ENCODE data around the gene ABCC4. TPM values are rescaled to one million over a fixed set of nuclear protein-coding genes. Genes with fewer than 3 reads are reported as not detected.

The ABCC4 gene
- total RNA-seq, 2 donors from 2014 or later = 119 to 144 TPM

- Histone ChIP-seq H3K4me1 (ENCODE audit: control insufficient read depth, insufficient read depth, low read length) (no peaks in the 10 kb centered on the region), H3K27me3 (ENCODE audit: control insufficient read depth, insufficient read depth, low read length, poor library complexity, severe bottlenecking) (no peaks in the 10 kb centered on the region), H3K9ac (ENCODE audit: extremely low read depth, low read length, poor library complexity, severe bottlenecking) (no peak overlapping the region), H3K9me3 (ENCODE audit: control insufficient read depth, low read length) (no peaks in the 10 kb centered on the region), H3K4me3 (ENCODE audit: low read length) (no peak overlapping the region), H3K36me3 (ENCODE audit: control insufficient read depth, insufficient read depth, low read length) (no peaks in the 10 kb centered on the region), H3K27ac (ENCODE audit: low read depth, low read length) (no peak overlapping the region)
- DNase-seq = peak; percentile 82
- Mint-ChIP-seq H3K4me1 (peaks cover 19% of the 10 kb centered on the region), H3K4me3 (no peak overlapping the region), H3K36me3 (ENCODE audit: low read depth) (no peaks in the 10 kb centered on the region), H3K9me3 (no peaks in the 10 kb centered on the region), H3K27me3 (ENCODE audit: insufficient read depth) (peaks cover 10% of the 10 kb centered on the region), H3K27ac (no peak overlapping the region)
- no peak for TF ChIP-seq CTCF (conservative IDR thresholded peaks at IDR 0.05)
- 50 to 56% methylated on average over 1 of the region's 1 CpG for WGBS, 2 experiments (ENCODE audit: insufficient coverage in 1 of 2, insufficient read length in 1 of 2)
Measured at GRCh38 chr13:94996445-94996844, 304.8 kb downstream of the ABCC4 start.

- Mint-ChIP-seq H3K4me3 (no peak overlapping the region), H3K27me3 (ENCODE audit: insufficient read depth) (peaks cover 13% of the 10 kb centered on the region), H3K36me3 (ENCODE audit: low read depth) (no peaks in the 10 kb centered on the region), H3K9me3 (no peaks in the 10 kb centered on the region), H3K4me1 (peaks cover 29% of the 10 kb centered on the region), H3K27ac (no peak overlapping the region)
- no peak for TF ChIP-seq CTCF (conservative IDR thresholded peaks at IDR 0.05)
- no peak overlapping the region for H3K27ac ChIP-seq (ENCODE audit: low read depth, low read length)
- H3K4me1 ChIP-seq (ENCODE audit: control insufficient read depth, insufficient read depth, low read length) = peaks cover 4% of the 10 kb centered on the region
- no peaks in the 10 kb centered on the region for H3K27me3 ChIP-seq (ENCODE audit: control insufficient read depth, insufficient read depth, low read length, poor library complexity, severe bottlenecking)
- no peaks in the 10 kb centered on the region for H3K36me3 ChIP-seq (ENCODE audit: control insufficient read depth, insufficient read depth, low read length)
- no peak overlapping the region for H3K9ac ChIP-seq (ENCODE audit: extremely low read depth, low read length, poor library complexity, severe bottlenecking)
- no peak overlapping the region for H3K4me3 ChIP-seq (ENCODE audit: low read length)
- WGBS, 2 experiments (ENCODE audit: insufficient coverage in 1 of 2, insufficient read length in 1 of 2) = 47% methylated on average over 2 of the region's 3 CpGs; no CpG with 5 or more reads in 1 of the 2 experiments
- no peak for DNase-seq
- H3K9me3 ChIP-seq (ENCODE audit: control insufficient read depth, low read length) = no peaks in the 10 kb centered on the region
Measured at GRCh38 chr13:94994506-94994905, 306.7 kb downstream of the ABCC4 start.

- DNase-seq = no peak
- Mint-ChIP-seq H3K36me3 (ENCODE audit: low read depth) (no peaks in the 10 kb centered on the region), H3K4me1 (peaks cover 29% of the 10 kb centered on the region), H3K9me3 (no peaks in the 10 kb centered on the region), H3K27ac (no peak overlapping the region), H3K27me3 (ENCODE audit: insufficient read depth) (peaks cover 13% of the 10 kb centered on the region), H3K4me3 (no peak overlapping the region)
- no peak overlapping the region for H3K4me3 ChIP-seq (ENCODE audit: low read length)
- TF ChIP-seq CTCF (conservative IDR thresholded peaks at IDR 0.05) = no peak
- H3K4me1 ChIP-seq (ENCODE audit: control insufficient read depth, insufficient read depth, low read length) = peaks cover 4% of the 10 kb centered on the region
- H3K27me3 ChIP-seq (ENCODE audit: control insufficient read depth, insufficient read depth, low read length, poor library complexity, severe bottlenecking) = no peaks in the 10 kb centered on the region
- WGBS, 2 experiments (ENCODE audit: insufficient coverage in 1 of 2, insufficient read length in 1 of 2) = 0 to 50% methylated on average over 1 to 2 of the region's 3 CpGs
- H3K36me3 ChIP-seq (ENCODE audit: control insufficient read depth, insufficient read depth, low read length) = no peaks in the 10 kb centered on the region
- no peaks in the 10 kb centered on the region for H3K9me3 ChIP-seq (ENCODE audit: control insufficient read depth, low read length)
- no peak overlapping the region for H3K9ac ChIP-seq (ENCODE audit: extremely low read depth, low read length, poor library complexity, severe bottlenecking)
- H3K27ac ChIP-seq (ENCODE audit: low read depth, low read length) = no peak overlapping the region
Measured at GRCh38 chr13:94993616-94994015, 307.6 kb downstream of the ABCC4 start.
